ENCODE measurements around the gene RGS16. TPM values are rescaled to one million over a fixed set of nuclear protein-coding genes. Genes with fewer than 3 reads are reported as not detected.
A peak's percentile ranks its signal among the peaks of the same experiment; 100 is the strongest.

RGS16 gene
- total and polyA plus RNA-seq, 2 of the 13 experiments (the other 11 are each of a cell fraction or from before 2014, with no cell fraction given): not detected

DNA sequence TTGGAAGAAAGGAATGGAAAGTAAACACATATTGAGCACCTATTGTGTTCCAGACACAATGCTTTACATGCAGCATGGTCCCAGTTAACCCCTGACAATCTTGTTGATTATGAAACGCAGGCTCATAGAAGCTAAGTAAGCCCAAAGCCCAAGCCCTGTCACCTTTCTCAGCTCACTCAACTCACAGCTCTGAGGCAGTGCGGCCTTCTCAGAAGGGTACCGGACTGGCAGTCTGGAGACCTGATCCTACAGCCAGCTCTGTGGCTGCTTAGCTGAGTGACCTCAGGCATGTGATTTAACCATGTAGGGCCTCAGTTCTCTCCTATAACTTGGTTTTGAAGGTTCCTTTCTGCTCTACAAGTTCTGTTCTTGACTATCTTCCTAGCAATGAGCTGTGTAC lies 14.7 kb downstream of the RGS16 start:
- ChIA-PET POLR2A (no interaction called here), CTCF (ENCODE audit: low intra/inter-chr PET ratio, low total read pairs) (no interaction called here)
- H3K36me3 ChIP-seq (replicated peaks in 1 of 2; ENCODE audit: control insufficient read depth in 1 of 2, insufficient read depth in 2 of 2, low read length in 2 of 2): no peaks in the 10 kb centered on the region
- peaks cover 9% of the 10 kb centered on the region for H3K4me1 ChIP-seq (ENCODE audit: insufficient read depth, low read length)
- H3K9ac ChIP-seq (ENCODE audit: insufficient read depth, low read depth, low read length): no peak overlapping the region
- DNase-seq (ENCODE audit: low spot score) (no peak), ATAC-seq (no peak; the same call in 2 of the 3 replicates), FAIRE-seq (no peak)
- H3K27ac ChIP-seq (ENCODE audit: extremely low read length, insufficient read depth, low read length): no peak overlapping the region
- no peaks in the 10 kb centered on the region for H4K20me1 ChIP-seq (ENCODE audit: insufficient read depth, low read length)
- no peaks in the 10 kb centered on the region for H3K9me3 ChIP-seq (ENCODE audit: low read length)
- H3K79me2 ChIP-seq (ENCODE audit: insufficient read depth, low read length): no peaks in the 10 kb centered on the region
- 0 out of 6 replicates have a peak overlapping the region, but pooled peaks of 1 of the 3 experiments have one; percentile 67 for H3K4me3 ChIP-seq (replicated peaks in 1 of 3; ENCODE audit: insufficient read depth in 1 of 3, low read depth in 2 of 3, low read length in 3 of 3)
- no TSS peak for BruUV-seq (replicated peaks)
- no peaks in the 10 kb centered on the region; a peak in 1 of 5 replicates for H3K27me3 ChIP-seq (ENCODE audit: control insufficient read depth in 1 of 2, insufficient read depth in 2 of 2, low read length in 2 of 2)
- TF ChIP-seq CEBPB (IDR thresholded peaks at IDR 0.05; ENCODE audit: borderline replicate concordance, low read depth, low read length) (no peak), ZBTB38 (CRISPR knock-in tag; IDR thresholded peaks at IDR 0.05) (no peak), ZNF780A (CRISPR knock-in tag; IDR thresholded peaks at IDR 0.05) (no peak), ZBTB7A (CRISPR knock-in tag; IDR thresholded peaks at IDR 0.05) (no peak), KDM6A (CRISPR knock-in tag; IDR thresholded peaks at IDR 0.05; ENCODE audit: low read depth) (no peak), GABPB1 (CRISPR knock-in tag; IDR thresholded peaks at IDR 0.05) (no peak), ZC3H4 (CRISPR knock-in tag; IDR thresholded peaks at IDR 0.05; ENCODE audit: borderline replicate concordance) (no peak), GZF1 (CRISPR knock-in tag; IDR thresholded peaks at IDR 0.05) (no peak), ZSCAN20 (CRISPR knock-in tag; IDR thresholded peaks at IDR 0.05; ENCODE audit: borderline replicate concordance) (no peak), RBAK (CRISPR knock-in tag; IDR thresholded peaks at IDR 0.05) (no peak), RBM39 (IDR thresholded peaks at IDR 0.05; ENCODE audit: low read depth, low read length, poor library complexity, severe bottlenecking) (no peak), ZNF513 (CRISPR knock-in tag; conservative IDR thresholded peaks at IDR 0.05) (no peak), ZNF101 (CRISPR knock-in tag; IDR thresholded peaks at IDR 0.05; ENCODE audit: borderline replicate concordance, low read depth) (no peak), STAT6 (CRISPR knock-in tag; IDR thresholded peaks at IDR 0.05; ENCODE audit: borderline replicate concordance) (no peak)
- TF ChIP-seq, protein P1, sequence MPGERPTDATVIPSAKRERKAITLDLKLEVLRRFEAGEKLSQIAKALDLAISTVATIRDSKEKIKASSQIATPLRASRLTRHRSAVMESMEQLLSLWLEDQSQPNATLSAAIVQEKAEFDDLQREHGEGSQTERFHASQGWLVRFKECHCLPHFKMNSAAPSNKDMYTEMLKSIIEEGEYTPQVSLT (CRISPR knock-in tag; IDR thresholded peaks at IDR 0.05; ENCODE audit: borderline replicate concordance, low read depth): no peak
- no peak overlapping the region for H2AFZ ChIP-seq (ENCODE audit: low read length)
- 100% methylated on average over 1 of the region's 3 CpGs for WGBS (ENCODE audit: low lambda C conversion rate)
- H3K4me2 ChIP-seq (ENCODE audit: low read depth, low read length): 0 out of 2 replicates have a peak overlapping the region, but pooled peaks have one; percentile 73
- in situ Hi-C loops (cut with HindIII; ENCODE audit: extremely low pct_ligation_motif_present, low pct_unique_long_range_greater_than_20kb) (no loop called here), intact Hi-C loops (cut with micrococcal nuclease; ENCODE audit: unreplicated experiment) (no loop called here)
